Measurements from ENCODE around the gene WSB1.

The WSB1 gene

DNA sequence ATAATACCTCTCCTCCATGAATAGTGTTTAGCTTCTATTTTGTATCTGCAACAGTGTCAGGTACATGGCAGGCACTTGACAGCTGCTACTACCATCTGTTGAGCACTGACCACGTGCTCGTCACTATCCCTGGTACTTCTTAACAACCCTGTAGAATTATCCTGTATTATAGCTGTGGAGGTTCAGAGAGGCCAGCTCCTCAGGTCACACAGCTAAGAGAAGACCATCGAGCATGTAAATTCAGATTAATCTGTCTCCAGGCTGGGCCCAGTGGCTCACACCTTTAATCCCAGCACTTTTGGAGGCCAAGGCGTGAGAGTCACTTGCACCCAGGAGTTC lies 26.3 kb downstream of the WSB1 start:
- DNase-seq (ENCODE audit: extremely low read depth, insufficient read length) = no peak
- Histone ChIP-seq H3K27me3 (replicated peaks; ENCODE audit: control insufficient read depth, insufficient read depth, low read length) (no peaks in the 10 kb centered on the region), H3K36me3 (ENCODE audit: control insufficient read depth, insufficient read depth, low read length) (peaks cover 2% of the 10 kb centered on the region), H3K4me3 (replicated peaks; ENCODE audit: low read depth, low read length) (no peak overlapping the region)
- TF ChIP-seq, protein P1, sequence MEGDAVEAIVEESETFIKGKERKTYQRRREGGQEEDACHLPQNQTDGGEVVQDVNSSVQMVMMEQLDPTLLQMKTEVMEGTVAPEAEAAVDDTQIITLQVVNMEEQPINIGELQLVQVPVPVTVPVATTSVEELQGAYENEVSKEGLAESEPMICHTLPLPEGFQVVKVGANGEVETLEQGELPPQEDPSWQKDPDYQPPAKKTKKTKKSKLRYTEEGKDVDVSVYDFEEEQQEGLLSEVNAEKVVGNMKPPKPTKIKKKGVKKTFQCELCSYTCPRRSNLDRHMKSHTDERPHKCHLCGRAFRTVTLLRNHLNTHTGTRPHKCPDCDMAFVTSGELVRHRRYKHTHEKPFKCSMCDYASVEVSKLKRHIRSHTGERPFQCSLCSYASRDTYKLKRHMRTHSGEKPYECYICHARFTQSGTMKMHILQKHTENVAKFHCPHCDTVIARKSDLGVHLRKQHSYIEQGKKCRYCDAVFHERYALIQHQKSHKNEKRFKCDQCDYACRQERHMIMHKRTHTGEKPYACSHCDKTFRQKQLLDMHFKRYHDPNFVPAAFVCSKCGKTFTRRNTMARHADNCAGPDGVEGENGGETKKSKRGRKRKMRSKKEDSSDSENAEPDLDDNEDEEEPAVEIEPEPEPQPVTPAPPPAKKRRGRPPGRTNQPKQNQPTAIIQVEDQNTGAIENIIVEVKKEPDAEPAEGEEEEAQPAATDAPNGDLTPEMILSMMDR (IDR thresholded peaks at IDR 0.05; ENCODE audit: insufficient read depth, low read length, poor library complexity, severe bottlenecking) = no peak

DNA sequence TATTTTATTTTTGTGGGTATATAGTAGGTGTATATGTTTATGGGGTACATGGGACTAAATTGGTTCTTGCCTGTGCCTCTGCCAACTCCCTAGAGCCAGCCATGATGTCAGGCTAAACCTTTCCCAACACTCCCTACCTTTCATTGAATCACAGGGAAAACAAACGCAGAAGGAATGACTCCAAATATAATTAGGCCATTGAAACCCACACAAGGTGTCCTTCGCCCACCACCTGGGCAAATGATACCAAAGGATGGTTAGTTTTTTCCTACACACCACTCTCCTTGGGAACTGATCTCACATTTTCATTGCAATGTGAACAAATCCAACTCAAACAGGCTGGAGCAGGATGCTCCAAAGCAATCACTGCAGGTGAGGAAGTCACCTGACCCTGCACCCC lies 27.5 kb downstream of the WSB1 start:
- no peak for DNase-seq (ENCODE audit: extremely low read depth, insufficient read length)
- Histone ChIP-seq H3K27me3 (replicated peaks; ENCODE audit: control insufficient read depth, insufficient read depth, low read length) (no peaks in the 10 kb centered on the region), H3K36me3 (ENCODE audit: control insufficient read depth, insufficient read depth, low read length) (no peaks in the 10 kb centered on the region; the same call in 1 of the 2 replicates), H3K4me3 (replicated peaks; ENCODE audit: low read depth, low read length) (no peak overlapping the region)
- TF ChIP-seq, protein P1 (IDR thresholded peaks at IDR 0.05; ENCODE audit: insufficient read depth, low read length, poor library complexity, severe bottlenecking) = no peak

GRCh38 chr17:27322026-27322425 lies 28.1 kb downstream of the WSB1 start:
- no peak for DNase-seq (ENCODE audit: extremely low read depth, insufficient read length)
- H3K27me3 ChIP-seq (replicated peaks; ENCODE audit: control insufficient read depth, insufficient read depth, low read length) = no peaks in the 10 kb centered on the region
- no peaks in the 10 kb centered on the region; the same call in 1 of the 2 replicates for H3K36me3 ChIP-seq (ENCODE audit: control insufficient read depth, insufficient read depth, low read length)
- TF ChIP-seq, protein P1 (IDR thresholded peaks at IDR 0.05; ENCODE audit: insufficient read depth, low read length, poor library complexity, severe bottlenecking) = no peak
- no peak overlapping the region for H3K4me3 ChIP-seq (replicated peaks; ENCODE audit: low read depth, low read length)

DNA sequence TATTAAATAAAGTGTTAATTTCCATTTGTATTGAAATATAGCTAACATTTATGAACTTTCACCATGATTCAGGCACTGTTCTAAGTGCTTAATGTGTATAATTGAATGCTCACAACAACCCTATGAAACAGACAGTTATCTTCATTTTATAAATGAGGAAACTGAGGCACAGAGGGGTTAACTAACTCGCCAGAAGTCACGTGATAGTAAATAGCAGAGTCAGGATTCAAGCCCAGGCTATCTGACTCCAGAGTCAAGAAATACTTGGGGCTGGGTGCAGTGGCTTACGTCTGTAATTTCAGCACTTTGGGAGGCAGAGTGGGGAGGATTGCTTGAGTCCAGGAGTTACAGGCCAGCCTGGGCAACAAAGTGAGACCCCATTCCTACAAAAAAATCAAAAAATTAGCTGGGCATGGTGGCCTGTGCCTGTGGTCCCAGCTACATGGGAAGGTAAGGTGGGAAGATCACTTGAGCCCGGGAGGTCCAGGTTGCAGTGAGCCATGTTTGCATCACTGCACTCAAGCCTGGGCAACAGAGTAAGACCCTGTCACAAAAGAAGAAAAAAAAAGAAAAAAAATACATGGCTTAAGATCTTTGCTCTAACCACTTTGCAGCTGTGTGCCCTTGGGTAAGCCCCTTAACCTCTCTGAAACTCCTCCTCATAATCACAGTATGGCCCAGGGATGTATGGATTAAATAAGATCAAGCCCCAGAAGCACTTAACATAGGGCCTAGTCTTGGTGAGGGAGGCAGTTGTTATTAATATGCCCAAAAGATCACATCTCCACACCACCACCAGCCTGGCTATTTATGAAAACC lies 29.0 kb downstream of the WSB1 start:
- H3K36me3 ChIP-seq (ENCODE audit: control insufficient read depth, insufficient read depth, low read length) = no peaks in the 10 kb centered on the region; the same call in 1 of the 2 replicates
- H3K4me3 ChIP-seq (replicated peaks; ENCODE audit: low read depth, low read length) = no peak overlapping the region
- TF ChIP-seq, protein P1 (IDR thresholded peaks at IDR 0.05; ENCODE audit: insufficient read depth, low read length, poor library complexity, severe bottlenecking) = no peak
- no peak for DNase-seq (ENCODE audit: extremely low read depth, insufficient read length)
- H3K27me3 ChIP-seq (replicated peaks; ENCODE audit: control insufficient read depth, insufficient read depth, low read length) = no peaks in the 10 kb centered on the region

DNA sequence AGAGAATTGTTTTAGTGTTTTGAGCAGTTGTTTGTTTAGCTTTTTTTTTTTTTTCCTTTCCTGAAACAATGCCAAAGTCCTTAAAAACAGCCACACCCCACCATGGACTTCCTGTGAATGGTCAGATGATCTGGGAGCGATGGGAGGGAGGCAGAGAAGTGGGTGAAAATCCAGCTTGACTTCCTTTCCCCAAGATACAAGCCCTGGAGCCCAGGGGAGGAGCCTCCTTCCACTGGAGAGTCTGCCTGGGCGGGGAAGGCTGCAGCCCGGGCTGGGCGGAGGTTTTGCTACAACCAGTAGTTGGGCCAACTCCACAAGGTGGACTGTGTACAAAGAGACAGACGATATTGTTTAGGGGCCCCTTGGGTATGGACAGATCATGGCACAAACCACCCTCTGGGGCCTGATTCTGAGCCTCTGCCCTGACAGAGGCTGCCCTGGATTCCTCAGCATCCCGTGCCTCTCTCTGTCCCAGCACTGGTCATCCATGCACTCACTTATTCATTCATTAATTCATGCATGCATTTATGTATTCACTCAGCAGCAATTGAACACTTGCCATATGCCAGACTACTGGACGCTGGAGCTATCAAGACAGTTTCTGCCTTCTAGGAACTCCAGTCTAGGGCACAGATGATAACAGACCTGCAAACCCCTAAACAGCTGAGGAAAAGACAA lies 29.8 kb downstream of the WSB1 start:
- H3K36me3 ChIP-seq (ENCODE audit: control insufficient read depth, insufficient read depth, low read length) = no peaks in the 10 kb centered on the region; the same call in 1 of the 2 replicates
- no peaks in the 10 kb centered on the region for H3K27me3 ChIP-seq (replicated peaks; ENCODE audit: control insufficient read depth, insufficient read depth, low read length)
- no peak for DNase-seq (ENCODE audit: extremely low read depth, insufficient read length)
- TF ChIP-seq, protein P1 (IDR thresholded peaks at IDR 0.05; ENCODE audit: insufficient read depth, low read length, poor library complexity, severe bottlenecking) = no peak
- no peak overlapping the region for H3K4me3 ChIP-seq (replicated peaks; ENCODE audit: low read depth, low read length)

Data from GM06990 (cell line).